ENCODE results near the gene GTF3C1. TPM values are rescaled to one million over a fixed set of nuclear protein-coding genes. Genes with fewer than 3 reads are reported as not detected.

GTF3C1 gene
- total RNA-seq, 4 donors from 2014 or later, result 58.5 to 120 (median 112) TPM

DNA sequence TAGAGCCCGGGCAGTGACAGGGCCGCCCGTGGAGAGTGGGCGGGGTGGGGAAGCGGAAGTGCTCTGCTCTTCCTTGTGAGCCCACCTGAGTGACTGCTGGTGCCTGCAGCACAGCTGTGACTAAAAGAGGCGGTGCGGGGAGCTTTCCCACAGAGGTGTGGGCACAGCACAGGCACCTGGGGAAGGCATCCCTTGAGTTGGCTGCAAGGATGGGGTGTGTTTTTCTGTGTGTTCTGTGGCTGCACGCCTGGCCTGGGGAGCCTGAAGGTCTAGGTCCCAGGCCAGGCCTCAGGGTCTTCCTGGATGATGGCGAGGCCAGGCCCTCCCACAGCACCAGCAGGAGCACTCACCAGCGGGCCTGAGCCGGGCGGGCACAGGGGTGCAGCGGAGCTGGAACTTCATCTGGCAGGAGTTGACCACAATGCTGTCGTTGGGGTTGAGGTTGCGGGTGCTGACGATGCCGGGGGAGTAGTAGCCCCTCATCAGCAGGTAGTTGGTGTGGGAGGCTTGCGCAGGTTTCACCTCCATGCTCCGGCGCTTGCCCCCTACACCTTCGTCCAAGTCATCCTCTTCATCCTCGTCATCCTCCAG, 80.7 kb downstream of the GTF3C1 start:
- no peak overlapping the region for H3K27ac ChIP-seq
- no peak for TF ChIP-seq POLR2A (IDR thresholded peaks at IDR 0.05)
- TF ChIP-seq, protein P1, sequence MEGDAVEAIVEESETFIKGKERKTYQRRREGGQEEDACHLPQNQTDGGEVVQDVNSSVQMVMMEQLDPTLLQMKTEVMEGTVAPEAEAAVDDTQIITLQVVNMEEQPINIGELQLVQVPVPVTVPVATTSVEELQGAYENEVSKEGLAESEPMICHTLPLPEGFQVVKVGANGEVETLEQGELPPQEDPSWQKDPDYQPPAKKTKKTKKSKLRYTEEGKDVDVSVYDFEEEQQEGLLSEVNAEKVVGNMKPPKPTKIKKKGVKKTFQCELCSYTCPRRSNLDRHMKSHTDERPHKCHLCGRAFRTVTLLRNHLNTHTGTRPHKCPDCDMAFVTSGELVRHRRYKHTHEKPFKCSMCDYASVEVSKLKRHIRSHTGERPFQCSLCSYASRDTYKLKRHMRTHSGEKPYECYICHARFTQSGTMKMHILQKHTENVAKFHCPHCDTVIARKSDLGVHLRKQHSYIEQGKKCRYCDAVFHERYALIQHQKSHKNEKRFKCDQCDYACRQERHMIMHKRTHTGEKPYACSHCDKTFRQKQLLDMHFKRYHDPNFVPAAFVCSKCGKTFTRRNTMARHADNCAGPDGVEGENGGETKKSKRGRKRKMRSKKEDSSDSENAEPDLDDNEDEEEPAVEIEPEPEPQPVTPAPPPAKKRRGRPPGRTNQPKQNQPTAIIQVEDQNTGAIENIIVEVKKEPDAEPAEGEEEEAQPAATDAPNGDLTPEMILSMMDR (IDR thresholded peaks at IDR 0.05), result no peak
- H3K4me1 ChIP-seq, result no peaks in the 10 kb centered on the region
- no peaks in the 10 kb centered on the region for H3K9me3 ChIP-seq
- 94 to 96% methylated on average over 17 to 21 of the region's 22 CpGs for WGBS, 2 donors
- no peak for DNase-seq
- intact Hi-C loops (cut with DNase I), result loop anchor here (10.0 kb wide), 1 partner anchor 294 kb away; no protein-coding TSS in a partner anchor
- H3K27me3 ChIP-seq, result no peaks in the 10 kb centered on the region
- H3K36me3 ChIP-seq, result peaks cover 91 to 96% of the 10 kb centered on the region in 2 donors
- no peak overlapping the region for H3K4me3 ChIP-seq (replicated peaks in 1 of 3)

- no peaks in the 10 kb centered on the region for H3K9me3 ChIP-seq
- TF ChIP-seq, protein P1 (IDR thresholded peaks at IDR 0.05), result no peak
- no peak for TF ChIP-seq POLR2A (IDR thresholded peaks at IDR 0.05)
- intact Hi-C loops (cut with DNase I), result loop anchor here (10.0 kb wide), 1 partner anchor 291 kb away; no protein-coding TSS in a partner anchor
- H3K27ac ChIP-seq, result no peak overlapping the region
- WGBS, 2 donors, result 77 to 85% methylated on average over 6 to 8 of the region's 8 CpGs
- no peak for DNase-seq
- no peak overlapping the region for H3K4me3 ChIP-seq (replicated peaks in 1 of 3)
- H3K27me3 ChIP-seq, result no peaks in the 10 kb centered on the region
- peaks cover 99% of the 10 kb centered on the region in 2 donors for H3K36me3 ChIP-seq
- H3K4me1 ChIP-seq, result peaks cover 0 to 7% of the 10 kb centered on the region in 2 donors
Measured at GRCh38 chr16:27465483-27465879, 84.2 kb downstream of the GTF3C1 start.

GRCh38 chr16:27464626-27465482, 84.9 kb downstream of the GTF3C1 start:
- intact Hi-C loops (cut with DNase I), result loop anchor here (5.0 to 10.0 kb wide), 2 partner anchors 228 to 290 kb away; no protein-coding TSS in a partner anchor
- TF ChIP-seq, protein P1 (IDR thresholded peaks at IDR 0.05), result no peak
- TF ChIP-seq POLR2A (IDR thresholded peaks at IDR 0.05), result no peak
- Histone ChIP-seq H3K9me3 (no peaks in the 10 kb centered on the region), H3K27ac (no peak overlapping the region), H3K4me3 (replicated peaks in 1 of 3) (no peak overlapping the region), H3K4me1 (peaks cover 0 to 7% of the 10 kb centered on the region in 2 donors), H3K27me3 (no peaks in the 10 kb centered on the region), H3K36me3 (peaks cover 96 to 99% of the 10 kb centered on the region in 2 donors)
- DNase-seq, result no peak
- 92 to 94% methylated on average over 25 to 30 of the region's 33 CpGs for WGBS, 2 donors

- intact Hi-C loops (cut with DNase I), result loop anchor here (5.0 to 10.0 kb wide), 2 partner anchors 227 to 289 kb away; no protein-coding TSS in a partner anchor
- H3K9me3 ChIP-seq, result no peaks in the 10 kb centered on the region
- DNase-seq, result no peak
- peaks cover 87 to 93% of the 10 kb centered on the region in 2 donors for H3K36me3 ChIP-seq
- H3K27me3 ChIP-seq, result no peaks in the 10 kb centered on the region
- H3K4me3 ChIP-seq (replicated peaks in 1 of 3), result no peak overlapping the region
- 90 to 92% methylated on average over 23 to 27 of the region's 32 CpGs for WGBS, 2 donors
- H3K27ac ChIP-seq, result no peak overlapping the region
- H3K4me1 ChIP-seq, result peaks cover 0 to 7% of the 10 kb centered on the region in 2 donors
- TF ChIP-seq, protein P1 (IDR thresholded peaks at IDR 0.05), result no peak
- TF ChIP-seq POLR2A (IDR thresholded peaks at IDR 0.05), result no peak
Measured at GRCh38 chr16:27463741-27464591, 85.7 kb downstream of the GTF3C1 start.

All from thyroid gland (tissue), 4 donors.